Suppressor macrophage treated with lipopolysaccharide for 4 hours (primary cell): ENCODE measurements around the gene LIMA1.
"Not testable (repeated sequence)": the region's sequence is repeated elsewhere in the genome, so short reads cannot be mapped to it uniquely, and the experiment has no call there.

ENCODE experiments used
- DNase-seq: peaks from one replicate; pipeline ENCODE4 v3.0.0-alpha.2; 2020

The LIMA1 gene

DNA sequence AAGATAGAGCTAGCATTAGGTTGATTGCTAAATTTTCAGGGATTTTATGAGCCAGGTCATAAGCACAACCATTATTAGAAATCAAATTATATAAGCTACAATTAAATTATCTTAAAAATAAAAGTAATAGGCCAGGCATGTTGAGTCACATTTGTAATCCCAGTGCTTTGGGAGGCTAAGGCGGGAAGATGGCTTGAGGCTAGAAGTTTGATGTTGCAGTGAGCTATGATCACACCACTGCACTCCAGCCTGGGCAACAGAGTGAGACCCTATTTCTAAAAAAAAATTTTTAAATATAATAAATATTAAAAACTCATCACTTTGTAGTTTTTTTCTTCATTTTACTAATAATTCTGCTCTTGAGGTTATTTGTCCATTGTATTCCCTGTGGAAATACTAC, 1.9 kb upstream of the LIMA1 start:
- no peak for DNase-seq

GRCh38 chr12:50282721-50283228, 545 bp downstream of the LIMA1 start:
- DNase-seq, result no peak

DNA sequence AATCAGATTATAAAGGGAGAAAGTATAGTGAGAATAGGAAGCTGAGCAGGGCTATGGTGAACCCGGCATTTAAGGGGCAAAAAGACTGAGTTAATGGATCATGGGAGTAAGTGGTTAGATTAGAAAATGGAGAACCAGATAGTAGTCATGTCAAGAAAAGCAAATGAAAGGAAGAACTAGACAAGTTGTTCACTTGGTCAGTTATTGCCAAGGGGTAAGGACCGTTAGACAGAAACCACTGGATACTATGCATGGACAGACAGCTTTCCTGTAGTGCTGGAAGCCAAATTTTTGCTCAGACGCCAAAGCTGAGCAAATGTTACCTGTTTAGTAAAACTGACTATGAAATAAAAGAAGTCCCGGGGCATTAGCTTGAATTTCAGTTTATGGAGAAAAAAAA, 3.8 kb downstream of the LIMA1 start:
- DNase-seq, result no peak

- no peak for DNase-seq
These were observed 6.2 kb downstream of the LIMA1 start for GRCh38 chr12:50276912-50277671.

- no peak for DNase-seq
These were observed 7.3 kb downstream of the LIMA1 start for GRCh38 chr12:50276068-50276467.

DNA sequence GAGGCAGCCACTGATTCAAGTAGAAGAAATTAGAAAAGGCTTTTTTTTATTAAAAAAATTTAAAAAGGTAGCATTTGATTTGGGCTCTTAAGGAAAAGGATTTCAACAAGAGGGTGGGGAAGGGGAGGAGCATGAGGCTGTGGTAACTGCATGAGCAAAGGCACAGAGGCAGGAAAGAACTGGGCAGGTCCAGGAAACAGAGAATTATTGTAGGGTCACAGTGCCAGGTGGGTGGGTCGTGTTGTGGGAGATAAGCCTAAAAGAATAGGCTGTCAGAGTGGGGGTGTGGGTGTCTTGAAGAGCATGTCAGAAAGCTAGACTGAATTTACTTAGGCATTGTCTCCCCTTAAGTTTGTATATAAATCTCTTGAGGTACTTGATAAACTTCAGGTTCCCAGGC, 7.8 kb downstream of the LIMA1 start:
- DNase-seq, result no peak

DNA sequence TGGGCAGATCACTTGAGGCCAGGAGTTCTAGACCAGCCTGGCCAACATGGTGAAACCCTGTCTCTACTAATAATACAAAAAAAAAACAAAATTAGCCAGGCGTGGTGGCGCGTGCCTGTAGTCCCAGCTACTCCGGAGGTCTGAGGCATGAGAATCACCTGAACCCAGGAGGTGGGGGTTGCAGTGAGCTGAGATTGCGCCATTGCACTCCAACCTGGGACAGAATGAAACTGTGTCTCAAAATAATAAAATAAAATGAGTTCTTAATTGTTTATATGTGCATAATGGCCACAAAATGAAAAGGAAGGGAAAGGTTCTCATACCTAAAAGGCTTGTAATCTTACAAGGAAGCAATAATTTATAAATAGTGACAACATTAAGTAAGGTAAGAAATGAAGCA, 8.2 kb downstream of the LIMA1 start:
- not testable (repeated sequence) for DNase-seq

GRCh38 chr12:50271724-50272247, 11.5 kb downstream of the LIMA1 start:
- no peak for DNase-seq

DNA sequence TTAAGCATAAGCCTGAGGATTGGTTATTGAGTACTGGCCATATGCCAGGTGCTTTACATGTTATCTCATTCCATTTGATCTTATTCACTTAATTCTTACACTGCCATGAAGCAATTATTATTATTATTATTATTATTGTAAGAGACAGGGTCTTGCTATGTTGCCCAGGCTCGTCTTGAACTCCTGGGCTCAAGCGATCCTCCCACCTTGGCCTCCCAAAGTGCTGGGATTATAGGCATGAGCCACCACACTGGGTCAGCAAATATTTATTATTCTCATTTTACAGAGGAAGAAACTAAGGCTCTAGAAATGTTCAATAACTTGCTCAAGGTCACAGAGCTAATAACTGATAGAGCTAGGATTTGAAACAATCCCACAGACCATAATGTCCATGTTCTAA, 14.8 kb downstream of the LIMA1 start:
- DNase-seq, result no peak

GRCh38 chr12:50265770-50266524, 17.4 kb downstream of the LIMA1 start:
- DNase-seq, result no peak

GRCh38 chr12:50263832-50264231, 19.5 kb downstream of the LIMA1 start:
- no peak for DNase-seq

DNA sequence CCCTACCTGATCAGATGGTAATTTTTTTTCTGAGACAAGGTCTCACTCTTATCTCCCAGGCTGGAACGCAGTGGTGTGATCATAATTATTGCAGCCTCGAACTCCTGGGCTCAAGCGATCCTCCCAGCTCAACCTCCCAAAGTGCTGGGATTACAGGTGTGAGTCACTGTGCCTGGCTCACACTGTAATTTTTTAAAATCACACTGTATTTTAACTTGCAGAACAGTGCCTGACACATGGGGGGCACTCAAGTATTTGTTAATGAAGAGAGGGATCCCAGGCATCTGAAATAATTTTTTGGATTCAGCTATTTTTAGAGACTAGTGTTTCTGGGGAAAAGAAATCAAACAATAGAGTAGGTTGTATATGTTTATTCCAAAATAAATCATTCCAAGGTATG, 21.7 kb downstream of the LIMA1 start:
- DNase-seq, result no peak

DNA sequence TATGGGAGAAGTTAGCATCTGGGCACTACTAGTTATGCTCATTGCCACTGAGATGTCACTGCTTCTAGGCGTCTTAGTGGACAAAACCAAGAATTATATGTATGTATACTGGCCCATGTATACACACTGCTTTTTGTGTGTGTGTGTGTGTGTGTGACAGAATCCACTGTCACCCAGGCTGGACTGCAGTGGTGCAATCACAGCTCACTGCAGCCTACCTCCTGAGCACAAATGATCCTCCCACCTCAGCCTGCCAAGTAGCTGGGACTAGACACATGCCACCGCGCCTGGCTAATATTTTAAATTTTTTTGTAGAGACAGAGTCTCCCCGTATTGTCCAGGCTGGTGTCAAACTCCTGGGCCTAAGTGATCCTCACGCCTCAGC, 25.2 kb downstream of the LIMA1 start:
- DNase-seq, result no peak

DNA sequence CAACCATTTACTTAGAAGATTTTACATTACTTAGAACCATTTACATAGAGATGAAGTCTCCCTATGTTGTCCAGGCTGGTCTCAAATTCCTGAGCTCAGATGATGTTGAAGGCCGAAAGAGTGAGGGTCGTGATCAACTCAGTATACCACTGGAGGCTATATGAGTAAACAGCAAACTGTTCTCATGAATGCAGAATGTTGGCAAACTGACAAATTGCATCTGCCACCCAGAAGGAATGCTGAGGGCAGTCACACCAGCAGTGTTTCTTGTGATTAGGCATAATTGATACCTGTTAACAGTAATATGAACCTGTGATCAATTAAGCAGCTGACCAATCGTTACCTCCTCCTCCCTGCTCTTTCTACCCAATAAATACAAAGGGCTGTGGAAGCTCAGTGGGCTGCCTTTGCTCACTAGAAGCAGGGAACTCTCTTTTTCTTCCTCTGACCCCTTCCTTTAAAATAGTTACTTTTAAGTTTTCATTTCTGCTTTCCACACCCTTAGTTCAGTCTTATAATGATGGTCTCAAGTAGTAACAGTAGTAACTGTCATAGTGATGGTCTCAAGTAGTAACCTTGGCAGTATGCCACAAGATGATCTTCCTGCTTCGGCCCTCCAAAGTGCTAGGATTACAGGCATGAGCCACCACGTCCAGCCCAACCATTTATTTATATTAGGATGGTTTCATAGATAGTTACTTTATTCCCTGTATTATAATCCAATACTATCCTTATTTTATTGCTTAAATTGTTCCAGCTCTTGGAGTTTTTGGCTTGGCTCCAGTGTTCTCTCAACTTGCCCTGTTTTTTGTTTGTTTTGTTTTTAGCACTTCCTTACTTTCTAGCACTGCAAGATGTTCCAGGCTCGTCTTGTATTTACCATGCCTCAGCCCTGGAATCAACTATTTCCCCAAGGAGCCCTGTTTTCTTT, 25.8 kb downstream of the LIMA1 start:
- peak; percentile 52 for DNase-seq

- no peak for DNase-seq
These were observed 26.6 kb downstream of the LIMA1 start for GRCh38 chr12:50256761-50257160.

- no peak for DNase-seq
These were observed 30.2 kb downstream of the LIMA1 start for GRCh38 chr12:50252977-50253602.

DNA sequence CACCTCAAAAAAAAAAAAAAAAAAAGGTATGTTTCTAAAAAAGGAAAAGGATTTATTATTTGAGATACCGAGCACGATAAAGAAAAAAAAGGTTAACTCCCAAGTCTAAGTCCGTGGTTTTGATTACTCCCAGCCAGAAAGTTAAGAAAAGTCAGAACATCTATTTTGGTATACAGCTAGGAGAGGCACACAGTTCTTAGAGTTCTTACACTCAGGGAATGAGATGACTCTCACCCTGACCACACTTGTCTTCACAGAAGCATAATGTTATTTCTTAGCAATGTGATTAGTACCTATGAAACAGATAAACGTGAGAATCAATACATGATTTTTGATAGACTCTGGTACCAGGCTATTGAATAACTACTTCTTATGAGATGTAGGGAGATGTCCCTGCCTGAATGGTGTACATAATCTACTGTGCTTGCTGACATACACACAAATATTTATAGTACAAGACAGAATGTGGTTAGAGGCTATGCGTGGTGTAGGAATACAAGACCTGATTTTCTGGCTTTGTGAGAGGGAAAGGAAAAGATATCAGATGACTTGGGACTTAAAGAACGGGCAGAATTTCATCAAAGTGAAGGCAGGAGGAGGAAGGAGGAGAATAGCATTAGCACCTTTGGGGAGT, 31.6 kb downstream of the LIMA1 start:
- no peak for DNase-seq

GRCh38 chr12:50249464-50250182, 33.7 kb downstream of the LIMA1 start:
- DNase-seq, result no peak

- DNase-seq, result no peak
These were observed 34.4 kb downstream of the LIMA1 start for GRCh38 chr12:50248883-50249282.

DNA sequence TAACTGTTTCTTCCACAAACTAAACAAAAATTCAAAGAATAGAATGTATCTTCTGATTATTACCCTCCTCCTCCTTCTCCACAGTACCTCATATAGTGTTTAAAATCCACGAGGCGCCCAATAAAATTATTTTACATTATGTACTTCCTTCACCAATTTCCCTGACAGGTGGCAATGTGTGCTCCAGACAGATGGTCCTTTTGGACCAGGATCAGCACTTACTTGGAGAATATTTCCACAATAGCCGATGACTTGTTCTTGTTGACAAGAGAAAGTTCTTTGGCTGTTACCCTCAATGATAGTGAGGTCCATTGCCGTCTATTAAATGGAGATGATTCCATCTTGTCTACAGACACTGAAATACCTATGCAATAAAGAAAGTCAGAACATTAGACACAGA, 34.9 kb downstream of the LIMA1 start:
- no peak for DNase-seq

- DNase-seq, result not testable (repeated sequence)
These were observed 35.7 kb downstream of the LIMA1 start for GRCh38 chr12:50247665-50248064.
